GM10248 (cell line): Measurements from ENCODE around the gene CCNY.
"Not testable (repeated sequence)": the region's sequence is repeated elsewhere in the genome, so short reads cannot be mapped to it uniquely, and the experiment has no call there.

ENCODE experiments used
- CTCF ChIA-PET: fragments of 300-600 bp; sonication (Branson Sonifier 250); formaldehyde crosslinking; extraction: SDS; loops from one replicate; lab custom pipeline; 2021; ENCODE audit warnings: antibody characterized with exemption; lab: Yijun Ruan, JAX
- POLR2A ChIA-PET: fragments of 350-650 bp; sonication (Branson Sonifier 250); formaldehyde crosslinking; extraction: SDS; loops from one replicate; lab custom pipeline; 2020; ENCODE audit warnings: antibody characterized with exemption; lab: Yijun Ruan, JAX
- DNase-seq: peaks from one replicate; pipeline ENCODE4 v3.0.0; 2012; ENCODE audit errors: extremely low spot score
- CTCF ChIP-seq: IDR thresholded peaks from 2 replicates; pipeline ENCODE4 v1.5.1; 2012; ENCODE audit warnings: mild to moderate bottlenecking, low read depth; ENCODE audit errors: extremely low read depth, missing control alignments, control extremely low read depth

Gene CCNY

GRCh38 chr10:35415505-35415904, 79.2 kb downstream of the CCNY start:
- POLR2A ChIA-PET = interaction anchor here (0.6 kb wide), 1 partner anchor 14 kb away, joined by 3 read pairs; no protein-coding TSS in a partner anchor
- DNase-seq = no peak
- CTCF ChIA-PET = interaction anchor here (0.9 kb wide), 1 partner anchor 148 kb away, joined by 3 read pairs; no protein-coding TSS in a partner anchor
- TF ChIP-seq CTCF = no peak

GRCh38 chr10:35416619-35417312, 80.5 kb downstream of the CCNY start:
- POLR2A ChIA-PET = no interaction called here
- CTCF ChIA-PET = interaction anchor here (1.3 to 1.5 kb wide), 2 partner anchors 47 to 52 kb away, joined by 3 to 4 read pairs; no protein-coding TSS in a partner anchor
- no peak for DNase-seq
- no peak for TF ChIP-seq CTCF

- TF ChIP-seq CTCF = no peak
- POLR2A ChIA-PET = no interaction called here
- CTCF ChIA-PET = interaction anchor here (0.8 to 1.5 kb wide), 5 partner anchors 11 to 84 kb away, joined by 3 to 4 read pairs (median 3); no protein-coding TSS in a partner anchor
- no peak for DNase-seq
These were observed 81.0 kb downstream of the CCNY start for GRCh38 chr10:35417313-35417625.

- POLR2A ChIA-PET = no interaction called here
- TF ChIP-seq CTCF = no peak
- CTCF ChIA-PET = interaction anchor here (0.8 to 1.5 kb wide), 6 partner anchors 10 to 84 kb away, joined by 3 to 4 read pairs (median 3); no protein-coding TSS in a partner anchor
- no peak for DNase-seq
These were observed 81.5 kb downstream of the CCNY start for GRCh38 chr10:35417795-35418194.

GRCh38 chr10:35418580-35418979, 82.3 kb downstream of the CCNY start:
- DNase-seq, POLR2A ChIA-PET: not testable (repeated sequence)
- CTCF ChIA-PET = interaction anchor here (1.0 to 1.5 kb wide), 3 partner anchors 45 to 83 kb away, joined by 3 to 4 read pairs (median 4); no protein-coding TSS in a partner anchor

GRCh38 chr10:35420044-35420443, 83.7 kb downstream of the CCNY start:
- no peak for TF ChIP-seq CTCF
- ChIA-PET CTCF (interaction anchor here (3.0 kb wide), 1 partner anchor 10 kb away, joined by 16 read pairs; no protein-coding TSS in a partner anchor), POLR2A (no interaction called here)
- no peak for DNase-seq
